SK-N-SH (cell line): ENCODE results near the gene PFKL.

Experiments used
- CHD2 ChIP-seq: fragments of 150-350 bp; IDR thresholded peaks from 2 replicates; pipeline ENCODE4 v1.6.1; 2018; ENCODE audit warnings: low read length; ENCODE audit not compliant: partially characterized antibody
- ELF1 ChIP-seq: IDR thresholded peaks from 2 replicates; pipeline ENCODE4 v1.4.0; 2012
- EP300 ChIP-seq, 2 experiments: IDR thresholded peaks; 2 replicates each; pipeline versions ENCODE4 v1.4.0 to v1.6.1; 2012; ENCODE audit warnings: borderline replicate concordance in 1 of 2, low read depth in 1 of 2, low read length in 1 of 2
- EZH2phosphoT487 ChIP-seq: fragments of 200-600 bp; sonication (generic); IDR thresholded peaks from 2 replicates; pipeline ENCODE4 v1.6.1; 2017; ENCODE audit warnings: low read depth, mixed run types, mild to moderate bottlenecking, antibody characterized with exemption, moderate library complexity, borderline replicate concordance
- FOSL2 ChIP-seq: IDR thresholded peaks from 2 replicates; pipeline ENCODE4 v1.4.0; 2012; ENCODE audit warnings: low read depth, mild to moderate bottlenecking, moderate library complexity, borderline replicate concordance
- GABPA ChIP-seq: IDR thresholded peaks from 2 replicates; pipeline ENCODE4 v1.4.0; 2012; ENCODE audit warnings: low read depth, mild to moderate bottlenecking
- JUND ChIP-seq: IDR thresholded peaks from 2 replicates; pipeline ENCODE4 v1.4.0; 2012
- POLR2AphosphoS5 ChIP-seq: IDR thresholded peaks from 2 replicates; pipeline ENCODE4 v1.6.1; 2012; ENCODE audit warnings: low read depth, low read length
- RAD21 ChIP-seq: IDR thresholded peaks from 2 replicates; pipeline ENCODE4 v1.6.1; 2012; ENCODE audit warnings: mild to moderate bottlenecking, low read length
- RFX5 ChIP-seq: IDR thresholded peaks from 2 replicates; pipeline ENCODE4 v1.6.1; 2012; ENCODE audit warnings: mild to moderate bottlenecking, improper control_type of control experiment, low read length
- TCF12 ChIP-seq: IDR thresholded peaks from 2 replicates; pipeline ENCODE4 v1.4.0; 2012
- TF ChIP-seq, protein P1 (sequence below): fragments of 200-600 bp; sonication (generic); IDR thresholded peaks from 2 replicates; pipeline ENCODE4 v1.6.1; 2017; ENCODE audit warnings: antibody characterized with exemption, mild to moderate bottlenecking, moderate library complexity
- TF ChIP-seq, protein P2 (sequence below): fragments of 150-350 bp; IDR thresholded peaks from 2 replicates; pipeline ENCODE4 v1.6.1; 2017; ENCODE audit warnings: antibody characterized with exemption, low read length, low read depth, borderline replicate concordance

DNA sequence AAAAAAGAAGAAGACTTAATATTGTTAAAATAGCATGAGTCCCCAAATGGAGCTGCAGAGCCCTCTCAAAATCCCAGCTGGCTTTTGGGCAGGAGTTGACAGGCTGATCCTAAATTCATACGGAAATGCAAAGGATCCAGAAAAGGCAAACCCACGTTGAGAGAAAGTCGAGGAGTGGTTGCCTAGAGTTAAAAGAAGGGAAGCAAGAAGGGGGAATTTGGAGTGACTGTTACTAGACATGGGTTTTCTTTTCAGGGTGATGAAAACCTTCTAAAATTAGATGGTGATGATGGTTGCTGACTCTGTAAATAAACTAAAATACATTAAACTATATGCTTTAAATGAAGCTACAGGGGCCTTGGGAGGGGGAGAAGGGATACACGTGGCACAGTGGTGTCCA, 39.8 kb upstream of the PFKL start:
- TF ChIP-seq, protein P1, sequence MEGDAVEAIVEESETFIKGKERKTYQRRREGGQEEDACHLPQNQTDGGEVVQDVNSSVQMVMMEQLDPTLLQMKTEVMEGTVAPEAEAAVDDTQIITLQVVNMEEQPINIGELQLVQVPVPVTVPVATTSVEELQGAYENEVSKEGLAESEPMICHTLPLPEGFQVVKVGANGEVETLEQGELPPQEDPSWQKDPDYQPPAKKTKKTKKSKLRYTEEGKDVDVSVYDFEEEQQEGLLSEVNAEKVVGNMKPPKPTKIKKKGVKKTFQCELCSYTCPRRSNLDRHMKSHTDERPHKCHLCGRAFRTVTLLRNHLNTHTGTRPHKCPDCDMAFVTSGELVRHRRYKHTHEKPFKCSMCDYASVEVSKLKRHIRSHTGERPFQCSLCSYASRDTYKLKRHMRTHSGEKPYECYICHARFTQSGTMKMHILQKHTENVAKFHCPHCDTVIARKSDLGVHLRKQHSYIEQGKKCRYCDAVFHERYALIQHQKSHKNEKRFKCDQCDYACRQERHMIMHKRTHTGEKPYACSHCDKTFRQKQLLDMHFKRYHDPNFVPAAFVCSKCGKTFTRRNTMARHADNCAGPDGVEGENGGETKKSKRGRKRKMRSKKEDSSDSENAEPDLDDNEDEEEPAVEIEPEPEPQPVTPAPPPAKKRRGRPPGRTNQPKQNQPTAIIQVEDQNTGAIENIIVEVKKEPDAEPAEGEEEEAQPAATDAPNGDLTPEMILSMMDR, result no peak
- no peak for TF ChIP-seq EZH2phosphoT487
- no peak for TF ChIP-seq JUND
- no peak for TF ChIP-seq RAD21
- no peak for TF ChIP-seq EP300 (IDR thresholded peaks at IDR 0.05; ENCODE audit: borderline replicate concordance in 1 of 2, low read depth in 1 of 2, low read length in 1 of 2)
- no peak for TF ChIP-seq GABPA
- no peak for TF ChIP-seq POLR2AphosphoS5
- TF ChIP-seq FOSL2, result no peak
- TF ChIP-seq CHD2, result no peak
- no peak for TF ChIP-seq ELF1
- no peak for TF ChIP-seq RFX5
- TF ChIP-seq, protein P2, sequence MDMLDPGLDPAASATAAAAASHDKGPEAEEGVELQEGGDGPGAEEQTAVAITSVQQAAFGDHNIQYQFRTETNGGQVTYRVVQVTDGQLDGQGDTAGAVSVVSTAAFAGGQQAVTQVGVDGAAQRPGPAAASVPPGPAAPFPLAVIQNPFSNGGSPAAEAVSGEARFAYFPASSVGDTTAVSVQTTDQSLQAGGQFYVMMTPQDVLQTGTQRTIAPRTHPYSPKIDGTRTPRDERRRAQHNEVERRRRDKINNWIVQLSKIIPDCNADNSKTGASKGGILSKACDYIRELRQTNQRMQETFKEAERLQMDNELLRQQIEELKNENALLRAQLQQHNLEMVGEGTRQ, result no peak
- TF ChIP-seq TCF12, result no peak
